H4 (cell line): ENCODE data around the gene DISC1. TPM values are rescaled to one million over a fixed set of nuclear protein-coding genes. Genes with fewer than 3 reads are reported as not detected.

ENCODE experiments used
- total RNA-seq: library from RNA; depleted of rRNA; stranded (reverse); fragments of >200 nt; shearing (Covaris generic); gene quantifications from 2 replicates; pipeline ENCODE4 v1.2.3, GENCODE V29; 2014; rRNA removed

The DISC1 gene
- total RNA-seq, 1 experiment from 2014 or later = 3.4 TPM

Other genes with a start within 250 kb of the DISC1 start
- gene EGLN1, start 204.5 kb upstream of the DISC1 start, total RNA-seq = 15.0 and 26.0 TPM in 2 replicates
- gene TSNAX, start 98.1 kb upstream of the DISC1 start, total RNA-seq = 36.5 and 40.5 TPM in 2 replicates